ENCODE measurements around the gene MATN1.
"Not testable (repeated sequence)": the region's sequence is repeated elsewhere in the genome, so short reads cannot be mapped to it uniquely, and the experiment has no call there.

MATN1 gene

DNA sequence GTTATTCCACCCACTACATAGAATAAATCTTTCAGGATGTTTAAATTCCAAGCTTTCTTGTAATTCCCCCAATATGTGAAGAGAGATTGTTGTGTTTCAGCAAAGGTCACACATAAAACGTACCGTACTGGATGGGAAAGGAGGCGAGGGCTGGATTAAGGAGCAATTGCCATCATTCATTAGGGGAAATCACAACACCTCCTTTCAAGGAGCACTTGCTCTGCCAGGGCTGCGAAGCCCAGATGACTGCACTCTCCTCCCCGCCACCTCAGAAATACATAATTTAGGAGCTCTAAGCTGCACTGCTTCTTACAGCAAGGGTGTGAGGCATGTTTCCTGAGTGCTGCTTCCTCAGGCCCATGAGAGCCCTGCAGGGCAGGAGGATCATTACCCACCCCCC, 29.6 kb downstream of the MATN1 start:
- no peak for DNase-seq

DNA sequence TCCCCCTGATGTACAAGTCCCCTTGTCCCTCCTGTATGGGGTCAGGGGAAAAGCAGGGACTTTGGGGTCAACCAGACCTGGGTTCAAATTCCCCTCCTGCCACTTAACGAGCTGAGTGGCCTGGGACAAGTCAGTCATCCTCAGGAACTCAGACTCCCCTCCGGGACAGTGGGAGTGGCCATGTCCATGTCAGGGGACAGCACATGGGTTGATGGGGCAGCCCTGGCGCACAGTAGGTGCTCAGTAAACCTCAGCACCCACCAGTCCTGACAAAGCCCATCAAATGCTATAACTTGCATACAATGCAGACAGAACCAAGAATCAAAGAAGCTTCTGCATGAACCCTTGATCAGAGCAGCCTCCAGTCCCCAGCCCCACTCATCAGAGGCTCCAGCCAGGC, 30.0 kb downstream of the MATN1 start:
- no peak for DNase-seq

DNA sequence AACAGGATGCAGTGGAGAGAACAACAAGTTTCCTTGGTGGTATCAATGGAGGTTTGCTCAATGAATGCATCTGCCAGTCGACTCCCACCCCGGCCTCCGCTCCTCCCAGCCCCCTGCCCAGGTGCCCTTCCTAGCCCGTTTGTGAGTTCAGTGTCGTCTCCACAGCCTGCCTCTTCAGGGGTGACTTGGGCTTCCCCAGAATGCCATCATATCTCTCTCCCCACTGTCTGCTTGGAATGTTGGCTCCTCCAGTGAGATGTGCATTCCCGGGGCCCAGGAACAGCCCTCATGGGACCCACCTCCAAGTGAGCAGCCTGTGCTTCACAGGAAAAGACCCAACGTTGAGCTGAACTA, 30.5 kb downstream of the MATN1 start:
- no peak for DNase-seq

- DNase-seq, result no peak
Measured at GRCh38 chr1:30692201-30692947, 31.0 kb downstream of the MATN1 start.

- no peak for DNase-seq
Measured at GRCh38 chr1:30691480-30691879, 31.9 kb downstream of the MATN1 start.

- no peak for DNase-seq
Measured at GRCh38 chr1:30689901-30690645, 33.3 kb downstream of the MATN1 start.

DNA sequence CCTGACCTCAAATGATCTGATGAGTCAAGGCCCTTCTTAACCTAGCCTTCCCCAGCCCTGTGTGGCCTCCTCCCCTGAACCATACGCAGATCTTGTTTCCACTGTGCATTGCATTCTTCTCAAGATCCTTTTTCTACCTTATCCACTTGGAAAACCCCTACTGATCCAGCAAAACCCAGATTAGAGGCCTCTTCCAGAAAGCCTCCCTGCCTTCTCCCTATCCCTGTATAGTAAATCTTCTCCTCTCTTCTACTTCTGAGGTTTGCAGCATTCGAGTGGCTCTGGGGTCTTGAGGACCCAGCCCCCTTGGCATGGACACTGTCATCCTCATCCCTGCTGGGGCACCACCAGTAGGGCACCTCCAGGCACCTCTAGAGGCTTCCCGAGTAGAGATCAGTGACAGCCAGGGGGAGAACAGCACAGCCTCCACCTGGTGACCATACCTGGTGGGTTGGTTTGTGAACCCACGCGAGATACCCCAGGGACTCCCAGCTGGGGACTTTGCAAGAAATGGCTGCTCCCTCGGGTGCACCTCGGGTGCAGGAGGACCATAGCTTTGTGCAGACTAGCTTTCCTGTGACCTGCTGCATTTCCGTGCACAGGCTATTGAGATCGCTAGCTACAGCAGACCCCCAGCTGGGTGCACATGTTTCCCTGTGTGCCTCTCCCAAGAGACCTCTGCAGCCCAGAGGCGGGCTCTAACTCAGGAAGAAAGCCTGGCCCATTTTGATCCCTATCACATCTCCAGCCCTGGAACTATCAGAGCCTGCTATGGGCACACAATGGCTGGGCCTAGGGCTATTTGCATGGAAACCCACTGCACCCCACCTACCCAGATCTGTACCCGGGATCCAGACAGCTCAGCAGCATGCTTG, 34.2 kb downstream of the MATN1 start:
- no peak for DNase-seq

DNA sequence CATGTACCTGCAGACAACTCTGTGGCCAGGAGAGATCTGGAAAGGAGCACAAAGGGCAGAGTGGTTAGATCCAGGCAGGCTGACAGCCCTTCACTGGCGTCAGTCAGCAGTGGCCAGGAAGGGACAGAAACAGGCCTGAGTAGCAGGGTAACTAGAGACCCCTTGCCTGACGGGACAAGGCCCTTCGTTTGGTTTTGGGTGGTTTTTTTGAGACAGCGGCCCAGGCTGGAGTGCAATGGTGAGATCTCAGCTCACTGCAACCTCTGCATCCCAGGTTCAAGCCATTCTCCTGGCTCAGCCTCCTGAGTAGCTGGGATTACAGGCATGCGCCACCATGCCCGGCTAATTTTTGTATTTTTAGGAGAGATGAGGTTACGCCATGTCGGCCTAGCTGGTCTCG, 34.9 kb downstream of the MATN1 start:
- DNase-seq, result not testable (repeated sequence)

DNA sequence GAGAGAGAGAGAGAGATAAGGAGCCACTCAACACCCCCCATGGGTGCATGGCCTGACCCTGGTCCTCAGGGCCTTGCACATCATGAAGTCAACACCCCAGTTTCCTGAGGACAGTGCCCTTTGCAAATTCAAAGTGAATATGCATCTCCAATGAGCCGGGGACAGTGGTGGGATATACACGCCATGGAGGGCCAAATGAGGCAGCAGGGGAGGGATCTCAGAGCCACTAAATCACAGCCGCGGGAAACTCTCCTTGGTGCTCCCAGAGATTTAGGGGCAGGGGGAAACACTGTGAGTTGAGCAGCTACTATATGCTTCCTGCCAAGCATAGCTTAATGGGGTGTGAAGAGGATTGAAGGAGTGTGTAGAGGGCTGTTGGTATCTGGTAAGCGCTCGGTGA, 35.5 kb downstream of the MATN1 start:
- no peak for DNase-seq

- DNase-seq, result no peak
Measured at GRCh38 chr1:30686236-30686935, 37.0 kb downstream of the MATN1 start.

- no peak for DNase-seq
Measured at GRCh38 chr1:30685796-30686165, 37.6 kb downstream of the MATN1 start.

DNA sequence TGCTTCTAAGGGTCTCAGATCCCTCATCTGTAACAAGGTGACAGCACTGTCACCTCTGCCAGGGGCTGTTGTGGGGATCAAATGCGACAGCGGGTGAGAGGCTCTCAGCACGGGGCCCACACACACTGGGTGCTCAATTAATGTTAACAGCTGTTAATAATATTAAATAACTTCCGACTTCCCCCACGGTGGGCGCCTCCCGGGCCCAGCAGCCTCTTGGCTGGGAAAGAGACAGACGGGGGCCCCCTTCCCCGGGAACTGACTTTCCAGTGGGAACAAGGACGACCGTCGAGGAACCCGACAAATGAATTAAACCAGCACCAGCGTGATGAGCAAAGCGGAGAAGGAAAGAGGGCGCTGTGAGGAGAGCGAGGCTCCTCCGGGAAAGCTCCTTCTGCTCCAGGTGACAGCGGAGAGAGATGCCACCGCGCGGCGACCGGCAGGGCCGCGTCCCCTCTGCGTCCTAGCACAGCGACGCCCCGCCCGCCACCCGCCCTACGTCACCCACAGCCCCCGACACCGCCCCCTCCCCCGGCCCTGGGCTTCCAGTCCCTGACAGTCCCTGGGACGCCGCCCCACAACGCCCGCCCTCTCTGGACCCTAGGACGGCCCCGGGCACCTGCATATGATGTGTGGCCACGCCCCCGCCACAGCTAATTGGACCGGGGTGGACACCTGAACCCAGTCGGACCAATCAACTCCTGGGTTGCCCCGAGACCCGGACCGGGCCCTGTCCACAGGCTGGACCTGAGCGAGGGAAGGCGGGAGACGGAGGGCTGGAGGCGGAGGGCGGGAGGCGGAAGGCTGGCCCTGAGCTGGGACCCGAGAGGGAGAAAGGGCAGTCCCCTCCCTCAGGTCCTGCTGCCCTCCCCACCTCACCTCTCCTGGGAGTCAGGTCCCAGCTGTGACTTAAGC, 38.2 kb downstream of the MATN1 start:
- DNase-seq, result no peak

GRCh38 chr1:30684259-30684658, 39.1 kb downstream of the MATN1 start:
- no peak for DNase-seq

- DNase-seq, result no peak
Measured at GRCh38 chr1:30683699-30684098, 39.7 kb downstream of the MATN1 start.

GRCh38 chr1:30682396-30683275, 40.7 kb downstream of the MATN1 start:
- no peak for DNase-seq

GRCh38 chr1:30681782-30682181, 41.6 kb downstream of the MATN1 start:
- DNase-seq, result no peak

- DNase-seq, result no peak
Measured at GRCh38 chr1:30680879-30681278, 42.5 kb downstream of the MATN1 start.

DNA sequence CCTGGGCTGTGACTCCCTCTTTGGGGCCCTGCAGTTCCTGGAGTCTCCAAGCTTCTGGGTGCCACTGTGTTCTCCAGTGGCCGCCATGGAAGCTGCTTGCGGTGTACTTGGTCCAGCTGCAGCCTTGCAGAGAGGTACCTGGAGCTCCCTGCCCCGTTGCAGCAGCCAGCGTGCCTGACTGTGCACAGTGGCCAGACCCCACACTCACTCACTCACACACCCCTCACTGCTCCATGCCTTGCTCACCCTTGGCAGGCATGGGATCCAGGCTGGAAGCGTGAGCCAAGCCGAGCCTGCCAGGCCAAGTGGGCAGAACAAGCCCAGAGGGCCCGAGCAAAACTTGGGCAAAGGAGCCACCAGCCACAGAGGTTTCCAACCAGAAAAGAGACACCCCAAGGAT, 43.0 kb downstream of the MATN1 start:
- DNase-seq, result no peak

GRCh38 chr1:30679976-30680305, 43.4 kb downstream of the MATN1 start:
- no peak for DNase-seq

- DNase-seq, result no peak
Measured at GRCh38 chr1:30679201-30679975, 44.0 kb downstream of the MATN1 start.

All from bone marrow (tissue), 2 donors.